Measurements from ENCODE around the gene ZDHHC19.
"Not testable (repeated sequence)": the region's sequence is repeated elsewhere in the genome, so short reads cannot be mapped to it uniquely, and the experiment has no call there.

Gene ZDHHC19

DNA sequence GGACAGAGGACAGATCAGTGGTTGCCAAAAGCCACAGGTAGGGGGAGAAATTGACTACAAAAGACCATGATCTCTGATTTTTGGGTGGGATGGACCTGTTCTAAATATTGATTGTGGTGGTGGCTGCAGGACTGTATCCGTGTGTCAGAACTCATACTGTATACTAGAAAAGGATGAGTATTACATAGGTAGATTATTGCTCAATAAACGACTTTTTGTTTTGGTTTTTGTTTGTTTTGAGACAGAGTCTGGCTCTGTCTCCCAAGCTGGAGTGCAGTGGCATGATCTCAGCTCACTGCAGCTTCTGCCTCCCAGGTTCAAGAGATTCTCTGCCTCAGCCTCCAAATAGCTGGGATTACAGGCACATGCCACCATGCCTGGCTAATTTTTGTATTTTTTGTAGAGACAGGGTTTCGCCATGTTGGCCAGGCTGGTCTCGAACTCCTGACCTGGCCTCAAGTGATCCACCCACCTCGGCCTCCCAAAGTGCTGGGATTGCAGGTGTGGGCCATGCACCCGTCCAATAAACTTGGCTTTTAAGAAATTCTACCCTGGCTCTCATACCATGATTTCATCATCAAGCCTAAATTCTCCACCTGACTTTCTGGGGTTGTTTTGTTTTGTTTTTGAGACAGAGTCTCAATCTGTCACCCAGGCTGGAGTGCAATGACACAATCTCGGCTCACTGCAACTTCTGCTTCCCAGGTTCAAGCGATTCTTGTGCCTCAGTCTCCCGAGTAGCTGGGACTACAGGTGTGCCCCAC lies 5.6 kb downstream of the ZDHHC19 start:
- in situ Hi-C loops (cut with MboI; ENCODE audit: low sequenced_read_pairs): not testable (repeated sequence)

DNA sequence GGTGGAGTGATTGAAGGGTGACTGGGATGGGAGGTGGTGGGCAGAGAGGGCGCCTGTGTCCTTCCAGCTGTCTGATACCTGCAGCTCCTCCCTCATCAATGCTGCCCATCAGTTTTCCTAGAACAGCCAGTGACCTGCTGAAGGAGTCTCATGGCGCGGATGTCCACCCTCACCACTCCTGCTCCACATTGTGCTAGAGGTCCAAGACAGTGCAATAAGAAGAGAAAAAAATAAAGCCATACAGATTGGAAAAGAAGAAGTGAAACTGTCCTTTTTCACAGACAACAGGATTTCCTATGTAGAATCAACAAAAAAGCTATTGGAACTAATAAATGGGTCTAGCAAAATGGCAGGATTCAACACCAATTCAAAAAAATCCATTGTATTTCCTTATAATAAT lies 7.4 kb downstream of the ZDHHC19 start:
- in situ Hi-C loops (cut with MboI; ENCODE audit: low sequenced_read_pairs): no loop called here

DNA sequence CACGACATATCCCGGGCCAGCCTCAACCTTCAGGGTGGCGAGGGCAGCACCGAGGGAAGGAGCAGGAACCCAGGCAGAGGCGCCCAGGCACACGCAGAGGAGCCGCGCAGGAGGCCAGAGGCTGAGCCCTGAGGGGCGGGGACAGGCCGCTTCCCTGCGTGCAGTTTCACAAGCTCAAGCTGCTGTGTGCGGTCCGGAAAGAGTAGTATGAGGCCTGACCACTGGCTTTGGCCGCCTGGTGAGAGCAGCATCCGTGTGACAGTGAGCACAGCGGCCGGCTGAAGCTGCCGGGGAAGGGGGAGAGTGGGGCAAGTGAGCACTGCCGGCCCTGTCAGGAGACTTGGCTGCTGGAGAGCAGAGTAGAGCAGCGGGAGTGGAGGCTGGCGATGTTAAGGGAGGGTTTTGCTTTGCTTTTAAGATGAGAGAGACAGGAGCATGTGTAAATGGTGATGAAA lies 8.7 kb downstream of the ZDHHC19 start:
- in situ Hi-C loops (cut with MboI; ENCODE audit: low sequenced_read_pairs): no loop called here

DNA sequence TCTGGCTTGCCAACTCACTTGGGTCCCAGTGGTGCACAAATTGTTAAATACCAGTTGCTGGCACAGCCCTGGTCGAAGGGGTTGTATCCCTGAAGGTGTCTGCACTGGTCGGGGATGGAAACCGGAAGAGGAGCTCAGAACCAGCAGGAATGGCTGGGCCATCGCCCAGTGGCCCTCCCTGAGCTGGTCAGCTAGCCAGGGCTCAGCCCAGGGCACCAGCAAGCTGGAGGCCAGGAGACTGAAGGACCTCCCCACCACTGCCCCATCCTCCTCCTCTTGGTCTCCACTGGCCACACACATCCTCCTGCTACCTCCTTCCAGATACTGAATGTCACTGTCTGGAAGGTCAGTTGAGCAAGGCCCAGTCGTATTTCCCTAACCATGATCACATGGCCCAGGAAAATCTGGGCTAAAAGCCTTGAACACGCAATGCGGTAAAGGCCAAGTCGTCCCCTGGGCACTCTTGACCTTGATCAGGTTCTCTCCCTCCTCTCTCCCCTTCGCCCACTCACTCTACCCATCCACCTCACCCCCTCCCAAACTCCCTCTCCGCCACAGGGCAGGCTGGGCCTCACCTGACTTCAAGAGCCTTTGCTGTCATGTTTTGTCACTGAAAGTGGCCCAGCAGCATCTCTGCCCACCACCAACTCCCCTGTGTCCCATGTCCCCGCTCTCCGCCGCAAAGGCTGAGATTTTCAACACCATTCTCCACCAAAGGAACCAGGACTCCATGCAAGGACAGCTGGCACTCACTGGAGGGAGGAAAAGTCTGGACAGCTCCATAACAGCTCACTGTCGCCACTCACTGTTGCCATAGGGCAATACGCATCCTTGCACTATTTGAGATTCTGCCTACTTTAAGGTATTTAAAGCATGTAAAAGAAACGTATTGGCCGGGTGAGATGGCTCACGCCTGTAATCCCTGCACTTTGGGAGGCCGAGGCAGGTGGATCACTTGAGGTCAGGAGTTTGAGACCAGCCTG lies 12.1 kb downstream of the ZDHHC19 start:
- in situ Hi-C loops (cut with MboI; ENCODE audit: low sequenced_read_pairs): loop anchor here (10.0 kb wide), 1 partner anchor 114 kb away; the partner anchor contains the start of gene TFRC

DNA sequence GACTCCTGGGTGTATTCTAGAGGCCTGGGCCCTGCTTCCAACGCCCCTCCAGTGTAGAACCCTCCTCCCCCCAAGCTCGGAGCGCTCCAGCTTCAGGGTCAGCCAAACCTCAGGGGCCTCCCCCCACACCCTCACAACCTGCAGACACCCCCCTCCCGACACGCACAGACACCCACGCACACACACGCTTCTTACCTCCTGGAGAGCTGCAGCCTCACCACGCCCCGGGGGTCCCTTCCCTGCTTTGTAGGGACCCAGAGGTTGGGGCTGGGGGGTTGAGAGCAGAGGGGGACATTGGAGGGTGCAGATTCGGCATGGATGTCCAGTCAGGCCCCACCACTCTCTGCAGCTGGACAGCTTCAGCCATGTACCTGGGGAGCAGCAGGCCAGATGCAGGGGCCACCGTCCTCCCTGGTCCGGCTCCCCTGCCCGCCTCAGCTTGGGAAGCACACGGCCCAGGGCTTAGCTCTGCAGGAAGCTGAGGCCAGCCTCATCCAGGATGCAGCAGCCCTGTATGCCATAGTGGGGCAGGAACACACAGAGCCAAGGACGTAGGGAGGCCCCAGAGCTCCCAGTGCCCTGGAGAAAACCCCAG lies 13.0 kb downstream of the ZDHHC19 start:
- in situ Hi-C loops (cut with MboI; ENCODE audit: low sequenced_read_pairs): loop anchor here (10.0 kb wide), 1 partner anchor 113 kb away; the partner anchor contains the start of gene TFRC

DNA sequence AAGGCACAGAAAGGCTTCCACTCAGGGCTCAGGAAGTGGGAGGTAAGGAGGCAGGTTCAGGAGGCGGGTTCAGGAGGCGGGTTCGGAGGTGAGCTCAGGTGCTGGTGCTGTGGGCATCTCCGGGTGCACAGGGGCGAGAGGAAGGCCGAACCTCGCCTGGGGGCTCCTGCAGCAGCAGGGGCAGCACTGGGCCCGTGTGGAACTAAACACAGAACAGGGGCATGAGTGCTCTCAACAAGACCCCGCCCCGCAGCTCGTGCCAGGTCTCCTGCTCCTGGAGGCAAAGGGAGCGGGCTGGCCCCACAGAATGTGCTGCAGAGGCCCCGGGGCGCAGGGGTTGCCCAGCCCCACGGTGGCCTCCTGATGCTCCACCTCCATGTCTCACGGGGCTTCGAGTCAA lies 13.7 kb downstream of the ZDHHC19 start:
- in situ Hi-C loops (cut with MboI; ENCODE audit: low sequenced_read_pairs): loop anchor here (10.0 kb wide), 1 partner anchor 113 kb away; the partner anchor contains the start of gene TFRC

DNA sequence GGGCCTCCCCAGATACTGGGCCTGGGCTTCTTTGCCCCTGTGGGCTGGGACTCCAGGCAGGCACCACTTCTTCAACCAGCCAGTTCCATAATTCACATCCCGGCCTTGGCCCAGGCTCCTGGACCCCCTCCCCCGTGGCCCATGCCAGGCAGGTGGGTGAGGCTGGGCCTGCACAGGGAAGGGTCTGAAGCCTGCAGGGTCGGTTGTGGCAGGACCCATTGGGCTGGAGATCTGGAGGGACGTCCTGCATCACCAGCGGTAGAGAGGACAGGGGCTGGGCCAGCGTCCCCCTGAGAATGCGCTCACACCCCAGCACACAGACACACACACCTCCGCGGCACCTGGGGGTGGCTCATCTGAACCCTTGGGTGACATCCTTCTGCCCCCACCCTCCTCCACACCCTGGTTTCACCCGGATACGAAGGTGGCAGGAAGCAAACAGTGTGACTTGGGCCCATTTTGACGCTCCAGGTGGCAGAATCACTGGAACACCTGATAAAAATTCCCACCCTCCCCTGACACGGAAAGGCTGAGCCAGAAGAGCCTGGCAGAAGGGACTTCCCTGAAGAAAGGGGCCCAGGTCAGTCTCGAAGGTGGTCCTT lies 15.4 kb downstream of the ZDHHC19 start:
- in situ Hi-C loops (cut with MboI; ENCODE audit: low sequenced_read_pairs): loop anchor here (10.0 kb wide), 1 partner anchor 111 kb away; the partner anchor contains the start of gene TFRC

DNA sequence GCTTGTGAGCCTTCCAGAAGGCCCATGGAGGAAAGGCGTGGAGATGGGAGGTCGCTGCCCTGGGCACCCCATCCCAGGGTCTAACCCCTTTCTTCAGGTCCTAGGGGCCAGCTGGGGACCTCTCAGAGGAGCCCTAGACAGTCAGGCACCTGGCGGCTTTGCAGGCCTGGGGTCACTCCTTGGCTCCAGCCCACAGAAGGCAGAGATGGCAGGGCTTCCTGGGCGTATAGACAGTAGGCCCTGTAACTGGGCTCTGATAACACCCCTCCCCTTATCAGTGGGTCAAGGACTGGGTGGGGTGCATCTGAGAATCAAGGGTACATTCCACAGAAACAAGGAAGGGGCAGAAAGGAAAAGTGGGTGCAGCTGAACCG lies 16.7 kb downstream of the ZDHHC19 start:
- in situ Hi-C loops (cut with MboI; ENCODE audit: low sequenced_read_pairs): loop anchor here (10.0 kb wide), 1 partner anchor 110 kb away; the partner anchor contains the start of gene TFRC

DNA sequence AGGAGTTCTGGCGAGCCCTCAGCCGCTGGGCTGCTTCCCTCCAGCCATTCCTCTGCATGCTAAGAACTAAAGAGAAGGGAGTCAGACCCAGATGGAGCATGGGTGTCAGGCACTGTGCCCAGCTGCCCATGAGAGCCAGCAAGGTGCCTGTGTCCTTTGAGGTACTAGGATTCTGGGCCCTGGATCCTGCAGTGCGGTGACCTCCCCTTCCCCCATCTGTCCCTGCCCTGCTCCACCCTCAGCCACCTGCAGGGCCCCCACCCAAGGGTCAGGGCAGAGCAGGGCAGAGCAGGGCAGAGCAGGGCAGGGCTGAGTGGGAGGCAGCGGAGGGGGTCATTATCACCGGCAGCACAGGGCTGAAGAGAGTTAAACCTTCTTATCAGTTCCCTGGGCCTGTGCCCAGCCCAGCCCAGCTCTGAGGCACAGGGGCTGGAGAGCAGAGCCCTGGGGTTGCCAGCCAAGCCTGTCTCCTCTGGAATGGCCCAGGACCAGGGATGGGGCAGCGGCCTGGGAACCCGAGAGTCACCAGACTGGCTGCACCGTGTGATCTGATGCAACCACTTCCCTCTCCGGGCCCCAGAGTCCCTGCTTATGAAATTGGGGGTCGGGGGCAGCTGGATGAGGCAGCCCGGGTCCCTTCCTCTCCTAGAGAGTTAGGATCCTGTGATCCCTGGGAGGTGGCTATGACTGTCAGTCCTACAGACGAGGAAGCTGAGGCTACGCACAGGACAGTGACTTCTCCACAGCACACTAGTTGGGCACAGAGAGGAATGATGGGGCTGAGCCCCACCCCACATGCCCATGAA lies 17.3 kb downstream of the ZDHHC19 start:
- in situ Hi-C loops (cut with MboI; ENCODE audit: low sequenced_read_pairs): loop anchor here (10.0 kb wide), 1 partner anchor 109 kb away; the partner anchor contains the start of gene TFRC

DNA sequence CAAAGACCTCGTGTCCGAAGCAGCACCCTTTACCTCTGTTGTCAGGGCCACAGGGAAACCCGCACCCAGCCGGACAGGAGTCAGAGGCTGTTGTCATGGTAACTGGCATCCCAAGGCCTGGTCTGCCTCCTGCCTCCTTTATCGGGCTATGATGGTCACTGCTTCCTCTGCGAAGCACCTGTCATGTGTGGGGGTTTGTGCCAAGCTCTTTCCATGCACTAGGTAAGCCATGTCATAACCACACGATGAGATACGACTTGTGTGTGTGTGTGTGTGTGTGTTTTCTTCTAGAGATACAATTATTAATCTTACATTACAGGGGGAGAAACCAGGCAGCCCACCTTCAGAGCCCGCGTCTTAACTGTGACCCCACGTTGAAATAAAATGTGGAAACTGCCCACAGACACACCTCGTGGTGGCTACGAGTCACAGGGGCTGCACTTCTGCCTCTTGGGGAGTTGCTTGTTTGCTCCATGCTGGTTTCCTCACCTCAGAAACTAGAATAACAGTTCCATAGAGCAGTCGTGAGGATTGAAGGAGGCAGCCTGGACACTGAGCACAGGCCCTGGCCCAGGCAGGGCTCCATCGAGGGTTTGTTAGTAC lies 18.0 kb downstream of the ZDHHC19 start:
- in situ Hi-C loops (cut with MboI; ENCODE audit: low sequenced_read_pairs): loop anchor here (10.0 kb wide), 1 partner anchor 108 kb away; the partner anchor contains the start of gene TFRC

DNA sequence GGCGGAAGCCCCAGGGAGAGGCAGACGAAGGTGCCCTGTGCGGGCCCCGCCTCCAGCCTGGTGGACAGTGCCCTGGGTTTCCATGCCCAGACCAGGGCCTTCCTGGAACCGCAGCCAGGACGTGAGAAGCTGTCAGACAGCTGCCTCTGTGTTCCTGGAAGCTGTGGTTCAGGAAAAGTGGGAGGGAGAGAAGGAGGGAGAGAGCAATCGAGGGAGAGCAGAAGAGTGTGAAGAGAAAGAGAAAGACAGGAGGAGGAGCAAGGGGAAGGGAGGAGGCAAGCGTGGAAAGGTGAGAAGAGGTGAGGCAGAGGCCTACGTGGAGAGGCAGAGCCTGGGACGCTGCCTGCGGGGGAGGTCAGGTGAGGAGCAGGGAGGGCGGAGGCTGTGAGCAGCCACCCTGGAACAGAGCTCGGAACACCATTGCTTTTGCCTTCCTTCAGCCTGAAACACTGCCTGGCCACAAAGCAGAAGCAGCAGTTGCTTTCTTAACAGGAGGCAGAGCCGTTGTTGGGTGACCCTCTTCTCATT lies 18.6 kb downstream of the ZDHHC19 start:
- in situ Hi-C loops (cut with MboI; ENCODE audit: low sequenced_read_pairs): loop anchor here (10.0 kb wide), 1 partner anchor 108 kb away; the partner anchor contains the start of gene TFRC

DNA sequence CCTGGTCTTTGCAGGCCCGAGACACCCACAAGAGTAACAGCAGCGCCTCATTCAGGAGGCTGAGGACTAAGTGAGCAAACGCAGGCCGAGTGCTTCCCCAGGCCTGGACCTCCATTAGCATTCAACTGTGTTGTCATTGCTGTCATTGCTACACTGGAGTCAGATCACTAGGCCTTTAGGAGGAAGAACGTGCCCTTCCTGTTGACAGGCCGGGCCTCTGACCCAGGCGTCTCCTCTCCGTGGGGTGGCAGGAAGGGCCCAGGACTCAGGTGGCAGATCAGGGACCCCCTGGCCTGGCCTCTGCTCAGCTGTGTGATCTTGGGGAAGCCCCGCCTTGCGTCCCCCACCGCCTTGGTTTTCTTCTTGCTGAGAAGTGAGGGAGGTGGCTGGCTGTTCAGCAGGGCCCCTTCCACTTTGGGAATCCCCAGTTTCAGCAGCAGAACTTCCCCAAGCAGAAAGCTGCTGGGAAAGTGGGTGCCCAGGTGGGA lies 19.1 kb downstream of the ZDHHC19 start:
- in situ Hi-C loops (cut with MboI; ENCODE audit: low sequenced_read_pairs): loop anchor here (10.0 kb wide), 1 partner anchor 107 kb away; the partner anchor contains the start of gene TFRC

DNA sequence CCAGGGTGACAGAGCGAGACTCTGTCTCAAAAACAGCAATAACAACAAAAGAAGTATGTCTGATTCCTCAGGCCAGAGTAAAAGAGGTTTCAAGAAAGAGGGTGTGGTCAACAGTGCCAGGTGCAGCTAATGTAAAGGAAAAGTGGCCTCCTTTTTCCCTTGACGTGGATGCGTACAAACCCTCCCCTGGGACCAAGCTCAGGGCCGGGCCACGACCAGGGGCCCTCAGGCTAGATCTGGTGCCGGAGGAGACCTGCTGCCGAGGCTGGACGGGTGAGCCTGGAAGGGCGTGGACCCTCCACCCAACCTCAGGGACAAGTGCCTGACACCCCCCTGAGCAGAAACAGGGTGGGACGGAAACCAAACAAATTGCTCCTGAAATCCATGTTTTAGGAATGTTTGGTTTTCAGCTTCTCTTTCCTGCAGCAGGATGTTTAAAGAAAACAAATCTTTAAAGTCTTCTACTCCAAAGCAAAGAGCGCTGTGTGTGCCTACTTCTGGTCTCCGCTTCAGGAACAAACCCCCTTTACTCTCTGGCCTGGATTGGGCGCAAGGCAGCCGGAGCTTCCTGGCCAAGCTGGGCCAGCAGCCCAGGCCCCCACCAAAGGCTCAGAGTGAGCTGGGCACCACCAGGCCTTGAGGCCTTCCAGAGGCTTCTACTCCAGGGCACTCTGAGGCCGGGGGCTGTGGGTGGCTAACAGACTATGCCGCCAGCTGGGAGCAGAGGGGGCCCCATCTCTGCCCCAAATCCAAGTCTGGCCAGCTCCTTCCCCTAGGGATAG lies 21.4 kb downstream of the ZDHHC19 start:
- in situ Hi-C loops (cut with MboI; ENCODE audit: low sequenced_read_pairs): loop anchor here (10.0 kb wide), 1 partner anchor 105 kb away; the partner anchor contains the start of gene TFRC

DNA sequence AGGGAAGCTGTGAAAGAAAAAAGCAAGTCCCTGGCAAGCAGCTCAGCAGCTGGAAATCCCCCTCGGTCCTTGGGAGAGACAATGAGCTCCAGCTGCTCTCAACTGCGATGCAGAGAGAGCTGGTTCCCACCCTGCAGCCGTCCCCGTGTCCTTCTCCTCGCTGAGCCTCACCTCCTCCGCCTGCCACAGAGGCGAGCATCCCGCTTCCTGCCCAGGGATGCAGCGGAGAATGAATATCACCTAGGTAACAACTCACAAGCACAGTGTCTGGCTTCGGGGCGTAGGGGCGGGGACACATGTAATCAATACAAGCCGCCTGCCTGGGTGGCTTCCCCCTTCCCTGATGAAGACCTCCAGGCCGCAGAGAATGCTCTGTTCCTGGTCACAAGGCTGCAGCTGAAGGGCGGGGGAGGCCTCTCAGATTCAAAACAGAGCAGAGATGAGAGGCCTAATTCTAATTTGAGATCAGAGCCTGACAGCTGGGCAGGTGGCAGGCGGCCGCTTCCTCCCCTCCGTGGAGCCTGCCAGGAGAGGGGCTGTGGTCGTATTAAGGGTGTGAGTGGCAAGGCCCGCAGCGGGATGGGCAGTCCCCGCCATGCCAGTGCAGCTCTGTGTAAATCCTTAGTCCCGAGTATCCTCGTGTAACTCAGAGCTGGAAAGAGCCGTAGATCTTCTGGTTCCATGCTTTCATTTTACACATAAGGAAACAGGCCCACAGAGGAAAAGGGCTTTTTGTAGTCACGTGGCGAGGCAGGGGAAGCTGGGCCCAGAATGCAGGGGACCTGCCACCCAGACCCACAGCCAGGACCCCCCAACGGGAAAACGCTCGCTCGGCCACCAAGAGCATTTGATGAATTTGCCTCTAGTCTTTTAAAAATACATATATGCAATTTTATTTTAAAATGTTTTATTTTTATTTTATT lies 24.3 kb downstream of the ZDHHC19 start:
- in situ Hi-C loops (cut with MboI; ENCODE audit: low sequenced_read_pairs): no loop called here

DNA sequence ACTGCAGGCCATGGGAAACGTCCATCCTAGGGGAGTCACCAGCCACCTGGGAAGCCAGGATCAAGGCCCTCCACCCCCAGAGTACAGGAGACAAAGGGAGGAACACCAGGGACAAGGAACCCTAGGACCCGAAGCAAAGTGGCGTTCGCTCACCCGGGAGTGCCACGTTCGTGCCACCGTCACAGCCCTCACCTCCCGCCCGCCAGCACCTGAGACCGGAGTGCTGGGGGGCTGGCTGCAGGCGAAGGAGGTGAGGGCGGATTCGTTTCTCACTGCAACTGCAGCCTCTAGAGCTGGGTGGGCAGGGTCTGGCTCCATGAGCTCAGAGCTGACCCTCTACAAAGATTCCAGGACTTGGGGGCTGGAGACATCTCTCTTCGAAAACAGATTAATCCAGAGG lies 26.3 kb downstream of the ZDHHC19 start:
- in situ Hi-C loops (cut with MboI; ENCODE audit: low sequenced_read_pairs): no loop called here

DNA sequence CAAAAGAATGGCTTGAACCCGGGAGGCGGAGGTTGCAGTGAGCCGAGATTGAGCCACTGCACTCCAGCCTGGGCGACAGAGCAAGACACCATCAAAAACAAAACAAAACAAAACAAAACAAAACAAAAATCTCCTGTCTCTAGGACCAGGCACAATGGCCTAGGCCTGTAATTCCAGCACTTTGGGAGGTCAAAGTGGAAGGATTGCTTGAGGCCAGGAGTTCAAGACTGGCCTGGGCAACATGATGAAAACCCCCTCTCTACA lies 27.1 kb downstream of the ZDHHC19 start:
- in situ Hi-C loops (cut with MboI; ENCODE audit: low sequenced_read_pairs): not testable (repeated sequence)

DNA sequence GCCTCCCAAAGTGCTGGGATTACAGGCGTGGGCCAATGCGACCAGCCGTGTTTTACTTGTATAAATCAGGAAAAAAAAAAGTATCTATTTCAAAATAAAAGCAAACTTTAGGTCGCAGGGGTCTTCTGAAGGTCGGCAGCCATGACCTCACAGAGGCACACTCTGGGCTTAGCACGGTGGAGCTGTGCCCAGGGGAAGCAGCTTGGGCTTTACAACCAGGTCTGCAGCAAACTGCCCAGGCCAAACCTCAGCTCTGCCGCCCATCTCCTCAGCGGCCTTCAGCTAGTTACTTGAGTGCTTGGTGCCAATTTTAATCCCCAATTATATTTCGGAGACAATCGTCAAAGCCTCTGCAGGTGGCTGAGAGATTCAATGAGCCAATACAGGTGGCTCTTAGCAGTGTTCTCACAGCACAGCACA lies 30.1 kb downstream of the ZDHHC19 start:
- in situ Hi-C loops (cut with MboI; ENCODE audit: low sequenced_read_pairs): no loop called here

Measured in HL-60/S4 treated with phorbol 12-myristate 13-acetate at 8.2 ng/mL for 4 days and 3 days (cell line).